ENCODE measurements around the gene ENTPD6.

ENTPD6 gene

GRCh38 chr20:25221592-25222460 lies 26.3 kb downstream of the ENTPD6 start:
- no peak for TF ChIP-seq GATA2 (IDR thresholded peaks at IDR 0.05; ENCODE audit: low read depth, low read length)
- TF ChIP-seq GATA3 (IDR thresholded peaks at IDR 0.05; ENCODE audit: low read depth, low read length), result no peak

GRCh38 chr20:25222461-25223178 lies 27.1 kb downstream of the ENTPD6 start:
- TF ChIP-seq GATA2 (IDR thresholded peaks at IDR 0.05; ENCODE audit: low read depth, low read length), result no peak
- no peak for TF ChIP-seq GATA3 (IDR thresholded peaks at IDR 0.05; ENCODE audit: low read depth, low read length)

- TF ChIP-seq GATA2 (IDR thresholded peaks at IDR 0.05; ENCODE audit: low read depth, low read length) (no peak), GATA3 (IDR thresholded peaks at IDR 0.05; ENCODE audit: low read depth, low read length) (no peak)
These were observed 27.7 kb downstream of the ENTPD6 start for GRCh38 chr20:25223179-25223661.

GRCh38 chr20:25223765-25224720 lies 28.5 kb downstream of the ENTPD6 start:
- TF ChIP-seq GATA2 (IDR thresholded peaks at IDR 0.05; ENCODE audit: low read depth, low read length) (no peak), GATA3 (IDR thresholded peaks at IDR 0.05; ENCODE audit: low read depth, low read length) (no peak)

GRCh38 chr20:25224941-25225340 lies 29.4 kb downstream of the ENTPD6 start:
- TF ChIP-seq GATA3 (IDR thresholded peaks at IDR 0.05; ENCODE audit: low read depth, low read length) (no peak), GATA2 (IDR thresholded peaks at IDR 0.05; ENCODE audit: low read depth, low read length) (no peak)

GRCh38 chr20:25225642-25226432 lies 30.3 kb downstream of the ENTPD6 start:
- TF ChIP-seq GATA3 (IDR thresholded peaks at IDR 0.05; ENCODE audit: low read depth, low read length), result no peak
- no peak for TF ChIP-seq GATA2 (IDR thresholded peaks at IDR 0.05; ENCODE audit: low read depth, low read length)

GRCh38 chr20:25226433-25227316 lies 31.2 kb downstream of the ENTPD6 start:
- TF ChIP-seq GATA3 (IDR thresholded peaks at IDR 0.05; ENCODE audit: low read depth, low read length) (no peak), GATA2 (IDR thresholded peaks at IDR 0.05; ENCODE audit: low read depth, low read length) (no peak)

- TF ChIP-seq GATA3 (IDR thresholded peaks at IDR 0.05; ENCODE audit: low read depth, low read length) (no peak), GATA2 (IDR thresholded peaks at IDR 0.05; ENCODE audit: low read depth, low read length) (no peak)
These were observed 31.9 kb downstream of the ENTPD6 start for GRCh38 chr20:25227317-25227831.

GRCh38 chr20:25229486-25230165 lies 34.1 kb downstream of the ENTPD6 start:
- no peak for TF ChIP-seq GATA2 (IDR thresholded peaks at IDR 0.05; ENCODE audit: low read depth, low read length)

- TF ChIP-seq GATA2 (IDR thresholded peaks at IDR 0.05; ENCODE audit: low read depth, low read length) (no peak), GATA3 (IDR thresholded peaks at IDR 0.05; ENCODE audit: low read depth, low read length) (no peak)
These were observed 34.8 kb downstream of the ENTPD6 start for GRCh38 chr20:25230166-25230831.
